GM19035 (cell line): ENCODE results near the gene ASNSD1.
"Not testable (repeated sequence)": the region's sequence is repeated elsewhere in the genome, so short reads cannot be mapped to it uniquely, and the experiment has no call there.

ENCODE experiments used
- ATAC-seq: cut with Tn5 transposase; IDR thresholded peaks from one replicate; pipeline ENCODE4 v1.9.1; 2021; ENCODE audit not compliant: unreplicated experiment

ASNSD1 gene

GRCh38 chr2:189646521-189646920 lies 14.7 kb upstream of the ASNSD1 start:
- ATAC-seq, result no peak

DNA sequence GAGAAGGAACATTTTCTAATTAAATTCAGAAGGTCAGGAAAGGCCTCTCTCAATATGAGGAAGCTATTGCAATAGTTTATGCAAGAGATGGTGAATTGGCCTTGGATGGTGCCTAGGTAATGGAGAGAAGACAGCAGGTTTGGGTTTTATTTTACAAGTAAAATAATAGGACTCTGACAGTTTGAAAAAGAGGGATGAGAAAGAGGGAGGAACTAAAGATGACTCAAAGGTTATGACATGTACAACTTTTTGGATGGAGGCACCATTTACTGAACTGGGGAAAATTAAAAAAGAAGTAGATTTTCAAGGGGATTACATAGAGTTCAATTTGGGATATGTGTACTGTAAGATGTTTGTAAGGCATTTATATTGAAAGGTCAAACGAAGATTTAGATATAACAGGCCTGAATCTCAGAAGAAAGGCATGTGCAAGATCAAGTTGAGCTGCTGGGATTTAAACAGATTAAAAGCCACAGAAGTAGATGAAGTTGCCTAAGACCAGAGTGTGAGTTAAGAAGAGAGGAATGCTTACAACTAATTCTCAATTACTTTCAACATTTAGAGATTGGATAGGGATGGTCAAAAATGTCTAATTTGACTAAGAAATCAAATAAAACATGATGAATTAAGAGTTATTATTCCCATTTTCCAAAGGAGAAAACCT lies 12.3 kb upstream of the ASNSD1 start:
- no peak for ATAC-seq

GRCh38 chr2:189651284-189651683 lies 10.0 kb upstream of the ASNSD1 start:
- no peak for ATAC-seq

GRCh38 chr2:189653464-189653863 lies 7.8 kb upstream of the ASNSD1 start:
- not testable (repeated sequence) for ATAC-seq

DNA sequence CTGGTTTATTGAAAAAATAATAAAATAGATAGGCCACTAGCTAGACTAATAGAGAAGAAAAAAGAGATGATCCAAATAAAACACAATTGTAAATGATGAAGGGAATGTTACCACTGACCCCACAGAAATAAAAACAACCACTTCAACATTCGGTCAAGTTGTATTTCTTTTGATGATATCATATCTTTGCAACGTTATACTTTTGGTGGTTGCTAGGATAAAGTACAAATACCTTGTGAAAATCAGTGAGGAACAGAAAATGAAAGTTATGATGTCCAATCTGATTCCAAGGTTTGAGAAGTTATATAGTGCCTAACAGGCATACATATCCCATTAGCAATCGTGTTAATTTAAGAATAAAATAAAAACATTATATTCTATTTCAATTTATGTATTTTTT lies 6.6 kb upstream of the ASNSD1 start:
- no peak for ATAC-seq

DNA sequence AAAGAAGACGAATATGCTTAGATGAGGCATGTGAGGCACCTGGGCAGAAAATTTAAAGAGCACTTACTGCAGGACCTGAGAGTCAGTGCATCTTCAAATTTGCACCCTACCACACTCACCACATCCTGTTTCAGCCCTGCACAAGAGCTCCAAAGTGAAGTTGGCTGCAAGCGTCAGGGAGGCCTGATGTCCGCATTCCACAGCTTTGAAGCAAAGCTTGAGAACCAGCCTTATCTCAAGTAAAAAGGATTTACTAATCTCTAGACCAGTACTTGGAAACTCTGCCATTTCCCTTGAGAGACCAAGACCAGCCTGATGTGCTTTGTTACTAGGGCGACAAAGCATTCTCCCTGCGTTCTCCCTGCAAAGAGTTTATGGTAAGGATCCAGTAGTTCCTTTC lies 3.4 kb upstream of the ASNSD1 start:
- ATAC-seq, result peak; percentile 29

GRCh38 chr2:189658306-189659212 lies 2.7 kb upstream of the ASNSD1 start:
- ATAC-seq, result no peak

- no peak for ATAC-seq
Observed at GRCh38 chr2:189659734-189660133, 1.5 kb upstream of the ASNSD1 start.

- ATAC-seq, result no peak
Observed at GRCh38 chr2:189660803-189661147, 484 bp upstream of the ASNSD1 start.

- no peak for ATAC-seq
Observed at GRCh38 chr2:189661957-189662321, 680 bp downstream of the ASNSD1 start.

- ATAC-seq, result no peak
Observed at GRCh38 chr2:189662669-189663226, 1.5 kb downstream of the ASNSD1 start.

DNA sequence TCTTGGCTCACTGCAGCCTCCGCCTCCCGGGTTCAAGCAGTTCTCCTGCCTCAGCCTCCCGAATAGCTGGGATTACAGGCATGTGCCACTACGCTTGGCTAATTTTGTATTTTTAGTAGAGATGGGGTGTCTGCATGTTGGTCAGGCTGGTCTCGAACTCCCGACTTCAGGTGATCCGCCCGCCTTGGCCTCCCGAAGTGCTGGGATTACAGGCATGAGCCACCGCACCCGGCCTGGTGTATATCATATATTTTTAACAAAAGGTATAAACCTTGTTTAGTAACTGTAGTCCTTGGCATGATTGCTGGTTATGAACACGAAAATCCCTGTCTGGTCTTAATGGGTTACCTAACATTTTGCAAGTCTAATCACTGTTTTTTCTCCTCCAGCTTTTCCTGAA lies 2.1 kb downstream of the ASNSD1 start:
- ATAC-seq, result not testable (repeated sequence)

DNA sequence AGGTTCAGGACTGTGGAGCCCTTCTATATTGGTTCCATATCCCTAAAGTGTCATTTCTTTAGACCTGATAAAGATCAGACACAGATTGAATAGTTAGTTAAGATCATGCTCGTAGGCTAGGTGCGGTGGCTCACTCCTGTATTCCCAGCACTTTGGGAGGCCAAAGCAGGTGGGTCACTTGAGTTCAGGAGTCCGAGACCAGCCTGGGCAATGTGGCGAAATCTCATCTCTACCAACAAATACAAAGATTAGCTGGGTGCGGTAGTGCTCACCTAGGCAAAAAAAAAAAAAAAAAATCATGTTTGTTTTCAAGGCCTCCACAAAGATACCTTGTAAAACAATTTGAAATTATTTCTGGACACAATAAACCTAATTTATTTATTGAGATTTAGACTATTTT lies 8.7 kb downstream of the ASNSD1 start:
- no peak for ATAC-seq

DNA sequence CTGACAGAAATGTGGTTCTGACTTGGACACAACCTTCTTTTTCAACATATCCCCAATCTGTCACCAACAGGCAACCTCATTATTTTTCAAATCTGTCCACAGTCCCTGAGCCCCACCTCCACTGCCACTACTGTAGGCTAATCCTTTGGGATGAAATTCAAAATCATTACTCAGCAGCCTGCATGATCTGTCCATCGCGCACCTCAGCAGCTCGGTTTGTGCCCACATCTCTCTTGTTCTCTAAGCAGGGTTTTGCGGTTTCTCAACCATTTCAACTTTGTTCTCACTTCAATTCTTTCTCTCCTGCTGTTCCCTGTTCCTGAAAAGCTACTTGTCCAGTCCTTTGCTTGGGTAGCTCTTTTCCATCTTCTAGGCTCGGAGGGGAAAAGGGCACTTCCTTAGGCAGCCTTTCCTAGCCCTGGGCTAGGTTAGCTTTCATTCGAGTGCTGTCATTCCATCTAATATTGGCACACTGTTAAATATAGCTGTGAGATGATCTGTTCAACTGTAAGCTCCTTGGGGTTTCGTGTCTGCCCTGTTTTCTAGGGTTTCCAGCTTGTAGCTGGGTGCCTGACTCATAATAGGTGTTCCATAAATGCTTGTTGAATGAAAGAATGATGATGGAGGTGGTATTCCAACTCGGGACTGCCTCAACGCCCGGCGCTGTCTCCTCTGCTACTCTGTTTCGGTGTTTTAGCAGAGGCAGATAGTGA lies 12.6 kb downstream of the ASNSD1 start:
- no peak for ATAC-seq

GRCh38 chr2:189674374-189675112 lies 13.3 kb downstream of the ASNSD1 start, which contains the start of gene ANKAR:
Gene ANKAR (plus strand): TSS chr2:189674670. CDS start chr2:189676491, 1,821 bp downstream.
- peak; percentile 95 for ATAC-seq

DNA sequence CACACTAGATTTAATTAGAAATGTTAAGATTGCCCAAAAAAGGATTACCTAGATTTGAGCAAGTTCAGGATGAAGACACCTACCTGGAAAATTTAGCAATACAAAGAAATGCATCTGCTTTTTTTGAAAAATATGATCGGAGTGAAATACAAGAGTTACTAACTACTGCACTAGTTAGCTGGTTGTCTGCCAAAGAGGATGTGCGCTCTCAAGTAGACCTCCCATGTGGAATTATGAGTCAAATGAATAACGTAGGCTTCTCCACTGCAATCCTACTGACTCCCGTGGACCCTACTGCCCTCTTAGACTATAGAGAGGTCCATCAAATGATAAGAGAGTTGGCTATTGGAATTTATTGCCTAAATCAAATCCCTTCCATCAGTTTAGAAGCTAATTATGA lies 15.2 kb downstream of the ASNSD1 start:
- ATAC-seq, result no peak

DNA sequence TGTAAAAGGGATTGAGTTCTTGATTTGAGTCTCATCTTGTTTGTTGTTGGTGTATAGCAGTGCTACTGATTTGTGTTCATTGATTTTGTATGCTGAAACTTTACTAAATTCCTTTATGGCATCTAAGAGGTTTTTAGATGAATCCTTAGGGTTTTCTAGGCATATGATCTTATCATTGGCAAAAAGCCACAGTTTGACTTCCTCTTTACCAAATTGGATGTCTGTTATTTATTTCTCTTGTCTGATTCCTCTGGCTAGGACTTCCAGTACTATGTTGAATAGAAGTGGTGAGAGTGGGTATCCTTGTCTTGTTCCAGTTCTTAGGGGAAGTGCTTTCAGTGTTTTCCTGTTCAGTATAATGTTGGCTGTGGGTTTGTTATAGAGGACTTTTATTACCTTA lies 18.0 kb downstream of the ASNSD1 start:
- ATAC-seq, result no peak

GRCh38 chr2:189681203-189681602 lies 19.9 kb downstream of the ASNSD1 start:
- no peak for ATAC-seq

DNA sequence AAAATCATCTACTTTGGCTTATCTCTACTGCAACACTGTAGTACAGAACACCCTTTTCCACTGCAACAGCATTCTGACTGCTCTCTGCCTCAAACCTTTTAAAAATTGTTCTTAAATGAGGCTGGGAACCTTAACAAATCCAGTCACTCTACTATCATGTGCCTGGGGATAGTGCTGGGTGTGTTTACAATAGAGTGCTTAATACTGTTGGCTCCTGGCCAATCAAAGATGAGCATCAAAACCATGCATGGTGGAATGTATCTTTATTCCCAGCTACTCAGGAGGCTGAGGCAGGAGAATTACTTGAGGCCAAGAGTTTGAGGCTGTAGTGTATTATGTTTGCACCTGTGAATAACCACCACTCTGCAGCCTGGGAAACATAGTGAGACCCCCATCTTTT lies 20.6 kb downstream of the ASNSD1 start:
- ATAC-seq, result no peak

DNA sequence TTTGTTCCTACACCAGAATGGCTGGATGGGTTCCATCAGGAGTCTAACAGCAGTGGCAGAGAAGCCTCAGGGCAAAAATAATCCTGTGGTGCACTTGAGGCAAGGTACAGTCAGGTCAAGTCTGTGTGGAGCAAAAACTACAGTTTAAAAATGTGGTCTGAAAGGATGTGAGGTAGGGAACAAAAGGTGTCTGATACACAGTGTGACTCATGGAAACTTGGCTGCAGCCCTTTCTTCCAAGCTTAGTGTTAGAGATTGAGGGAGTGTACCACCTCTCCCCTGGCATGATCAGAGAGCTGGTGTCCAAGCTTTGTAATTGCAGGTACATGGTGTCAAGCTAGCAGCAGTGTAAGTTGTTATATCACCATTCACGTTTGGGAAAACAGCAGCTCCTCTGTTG lies 22.1 kb downstream of the ASNSD1 start:
- ATAC-seq, result no peak

DNA sequence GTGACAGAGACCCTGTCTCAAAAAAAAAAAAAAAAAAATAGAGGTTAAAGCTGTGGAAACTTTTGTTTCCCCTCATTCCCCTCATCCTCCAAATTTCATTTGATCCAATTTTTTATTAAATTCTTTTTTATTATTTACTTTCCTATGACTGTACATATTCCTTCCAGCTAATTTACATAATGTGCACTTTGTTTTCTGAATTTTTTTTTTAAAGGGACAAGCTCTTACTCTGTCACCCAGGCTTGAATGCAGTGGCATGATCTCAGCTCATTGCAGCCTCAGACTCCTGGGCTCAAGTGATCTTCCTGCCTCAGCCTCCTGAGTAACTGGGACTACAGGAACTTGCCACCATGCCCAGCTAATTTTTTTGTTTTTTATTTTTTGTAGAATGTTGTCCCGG lies 23.6 kb downstream of the ASNSD1 start:
- ATAC-seq, result no peak
